ENCODE measurements around the gene UMAD1.
A peak's percentile ranks its signal among the peaks of the same experiment; 100 is the strongest.

UMAD1 gene

DNA sequence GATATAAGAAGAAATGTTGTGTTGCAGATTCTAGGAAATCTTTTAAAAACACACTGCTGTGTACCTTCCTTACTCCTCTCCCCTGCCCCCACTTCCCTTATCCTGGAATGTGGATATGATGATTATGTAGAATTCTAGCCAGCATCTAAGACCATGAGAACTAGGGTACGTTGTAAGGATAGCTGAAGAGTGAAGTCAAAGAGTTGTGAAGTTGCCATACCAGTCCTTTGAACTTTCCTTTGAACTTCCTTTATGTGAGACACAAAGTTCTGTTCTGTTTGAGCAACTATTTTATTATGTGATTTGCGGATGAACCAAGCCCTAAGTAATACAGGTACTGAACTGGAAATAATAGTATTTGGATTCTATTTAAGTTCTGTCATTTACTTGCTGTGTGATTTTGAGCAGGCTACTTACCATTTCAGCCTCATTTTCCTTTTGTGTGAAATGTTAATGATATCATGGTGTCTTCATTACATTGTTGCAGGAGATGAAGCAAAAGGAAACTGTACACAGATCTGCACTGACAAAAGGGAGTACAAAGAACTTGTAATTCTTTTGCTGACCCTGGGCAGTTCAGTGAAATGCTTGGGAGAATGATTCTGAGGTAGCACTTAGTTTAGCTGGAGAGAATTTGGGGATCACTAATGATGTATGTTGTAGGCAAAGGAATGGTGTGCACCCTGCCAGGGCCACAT lies 46.4 kb downstream of the UMAD1 start:
- H3K4me3 ChIP-seq (ENCODE audit: control insufficient read depth, low read depth, low read length), result no peak overlapping the region
- no peak for DNase-seq (ENCODE audit: low read depth)
- no peak for TF ChIP-seq CTCF (conservative IDR thresholded peaks at IDR 0.05; ENCODE audit: control insufficient read depth, insufficient read depth, low read depth, low read length)

GRCh38 chr7:7687800-7688199 lies 47.2 kb downstream of the UMAD1 start:
- H3K4me3 ChIP-seq (ENCODE audit: control insufficient read depth, low read depth, low read length), result no peak overlapping the region
- no peak for TF ChIP-seq CTCF (conservative IDR thresholded peaks at IDR 0.05; ENCODE audit: control insufficient read depth, insufficient read depth, low read depth, low read length)
- DNase-seq (ENCODE audit: low read depth), result no peak

DNA sequence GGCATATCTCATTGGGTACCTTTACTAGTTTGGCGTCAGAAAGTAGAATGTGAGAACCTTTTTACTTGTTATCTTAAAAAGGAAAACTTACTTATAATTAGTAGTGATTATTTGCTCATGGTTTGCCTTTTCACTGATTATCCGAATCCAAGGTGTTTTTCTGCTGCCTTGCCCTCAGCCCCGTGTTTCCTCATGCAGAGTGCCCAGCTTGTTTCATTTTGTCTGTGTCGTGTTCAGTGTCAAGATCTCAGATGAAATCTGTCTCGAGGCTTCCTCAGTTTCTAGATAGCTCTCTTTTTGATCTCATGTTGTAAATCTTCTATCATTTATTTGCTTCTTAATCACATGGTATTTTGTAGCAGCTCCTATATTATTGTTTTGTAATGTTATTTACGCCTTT lies 47.8 kb downstream of the UMAD1 start:
- DNase-seq (ENCODE audit: low read depth), result no peak
- no peak overlapping the region for H3K4me3 ChIP-seq (ENCODE audit: control insufficient read depth, low read depth, low read length)
- TF ChIP-seq CTCF (conservative IDR thresholded peaks at IDR 0.05; ENCODE audit: control insufficient read depth, insufficient read depth, low read depth, low read length), result no peak

GRCh38 chr7:7688956-7689355 lies 48.4 kb downstream of the UMAD1 start:
- TF ChIP-seq CTCF (conservative IDR thresholded peaks at IDR 0.05; ENCODE audit: control insufficient read depth, insufficient read depth, low read depth, low read length), result no peak
- no peak for DNase-seq (ENCODE audit: low read depth)
- H3K4me3 ChIP-seq (ENCODE audit: control insufficient read depth, low read depth, low read length), result no peak overlapping the region

DNA sequence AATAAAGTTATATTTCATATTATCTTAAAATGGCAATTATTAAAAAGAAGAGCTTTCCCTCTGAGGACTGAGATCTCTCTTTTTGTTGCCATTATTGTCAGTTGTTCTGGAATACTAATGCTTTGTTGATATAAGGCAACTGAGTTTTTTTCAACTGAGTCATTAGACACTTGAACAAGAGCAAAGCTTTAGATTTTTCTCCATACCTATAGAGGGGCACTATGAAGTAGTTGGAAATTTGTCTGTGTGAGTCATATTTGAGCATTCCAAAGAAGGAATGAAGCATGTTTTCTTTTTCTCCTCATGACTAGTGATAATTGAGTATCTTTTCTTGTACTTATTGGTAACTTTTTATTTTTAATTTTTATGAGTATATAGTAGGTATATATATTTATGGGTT lies 53.3 kb downstream of the UMAD1 start:
- no peak for TF ChIP-seq CTCF (conservative IDR thresholded peaks at IDR 0.05; ENCODE audit: control insufficient read depth, insufficient read depth, low read depth, low read length)
- peak; percentile 84 for DNase-seq (ENCODE audit: low read depth)
- H3K4me3 ChIP-seq (ENCODE audit: control insufficient read depth, low read depth, low read length), result no peak overlapping the region

GRCh38 chr7:7694542-7694941 lies 54.0 kb downstream of the UMAD1 start:
- no peak for TF ChIP-seq CTCF (conservative IDR thresholded peaks at IDR 0.05; ENCODE audit: control insufficient read depth, insufficient read depth, low read depth, low read length)
- no peak overlapping the region for H3K4me3 ChIP-seq (ENCODE audit: control insufficient read depth, low read depth, low read length)
- DNase-seq (ENCODE audit: low read depth), result no peak

Data from fibroblast of mammary gland (primary cell).